HuH-7 (cell line): Measurements from ENCODE around the gene KIF1B.
A peak's percentile ranks its signal among the peaks of the same experiment; 100 is the strongest.
"Not testable (repeated sequence)": the region's sequence is repeated elsewhere in the genome, so short reads cannot be mapped to it uniquely, and the experiment has no call there.

Experiments
- DNase-seq: peaks from one replicate; pipeline ENCODE4 v3.0.0; 2011; ENCODE audit warnings: low spot score

KIF1B gene

GRCh38 chr1:10426535-10426848, 216.1 kb downstream of the KIF1B start:
- not testable (repeated sequence) for DNase-seq

GRCh38 chr1:10428984-10429383, 218.6 kb downstream of the KIF1B start:
- DNase-seq = no peak

- no peak for DNase-seq
Measured at GRCh38 chr1:10429868-10430215, 219.5 kb downstream of the KIF1B start.

GRCh38 chr1:10430216-10431069, 220.1 kb downstream of the KIF1B start, which contains the start of gene CENPS:
TSS of gene CENPS (plus strand) at chr1:10430433. CDS start at chr1:10430518, 85 bp downstream.
- DNase-seq = peak; percentile 98
